Ovary (tissue), 9 donors: ENCODE results near the gene PKMYT1. TPM values are rescaled to one million over a fixed set of nuclear protein-coding genes. Genes with fewer than 3 reads are reported as not detected.

Source experiments
- DNase-seq, 5 donors: peaks; one replicate each; pipeline ENCODE4 v3.0.0-alpha.2; 2019 to 2020
- H3K27ac ChIP-seq, 2 donors: fragments of 200-600 bp; one replicate each; pipeline versions ENCODE4 v1.5.1 to v1.8.0; 2019 to 2022
- H3K27me3 ChIP-seq: fragments of 200-600 bp; one replicate; pipeline ENCODE4 v1.8.0; 2022
- H3K36me3 ChIP-seq: fragments of 200-600 bp; sonication (generic); one replicate; pipeline ENCODE4 v1.5.1; 2019
- H3K4me1 ChIP-seq: one replicate; pipeline ENCODE4 v1.8.1; 2013; ENCODE audit warnings: mild to moderate bottlenecking, moderate library complexity; ENCODE audit not compliant: insufficient read depth
- H3K4me3 ChIP-seq: fragments of 200-600 bp; sonication (generic); one replicate; pipeline ENCODE4 v1.5.1; 2017
- H3K9me3 ChIP-seq, 2 donors: fragments of 200-600 bp in 1 of 2; sonication (generic) in 1 of 2; one replicate each; pipeline versions ENCODE4 v1.5.1 to v1.8.1; 2013 to 2019; ENCODE audit warnings: mild to moderate bottlenecking in 1 of 2, moderate library complexity in 1 of 2
- EP300 ChIP-seq: sonication (generic); formaldehyde crosslinking; IDR thresholded peaks from one replicate; pipeline ENCODE4 v1.6.1; 2017; ENCODE audit warnings: antibody characterized with exemption
- POLR2A ChIP-seq: fragments of 450-650 bp; IDR thresholded peaks from one replicate; pipeline ENCODE4 v1.6.1; 2017; ENCODE audit warnings: antibody characterized with exemption, mild to moderate bottlenecking, moderate library complexity
- WGBS, 3 donors: extraction: QIAGEN DNeasy Blood & Tissue Kit in 1 of 3; methylation state at CpG; one replicate each; pipeline versions ENCODE4 v1.1.5 to v1.1.7; 2013 to 2017; 5-methylcytosine and 5-hydroxymethylcytosine counted together
- intact Hi-C, 4 donors: fragments of 100-400 bp; cut with DNase I; formaldehyde crosslinking; loops; one replicate each; pipeline versions ENCODE4 v1.11.0 to v1.15.1; 2022 to 2023
- polyA plus RNA-seq, 2 donors: library from polyadenylated mRNA; stranded (reverse); fragments of 200-250 nt in 1 of 2; fragments of 350-450 nt in 1 of 2; fragmentation: Illumina TruSeq in 1 of 2; extraction: RNeasy Lipid Tissue Mini Kit (QIAGEN cat#74804) in 1 of 2; gene quantifications; one replicate each; pipeline ENCODE4 v1.2.3, GENCODE V29; 2013 to 2014
- total RNA-seq, 7 donors: library from RNA; depleted of rRNA in 2 of 7; stranded (reverse); fragments of >200 nt in 2 of 7; fragmentation: NEBNext Ultra II Directional in 3 of 7; extraction: Animal tissue kit (Norgen Biotek cat#: 25700) in 3 of 7; gene quantifications; one replicate each; pipeline versions ENCODE4 v1.1.0 to v1.2.4, GENCODE V29; 2016 to 2023
- TF ChIP-seq, protein P1 (sequence below), 3 donors: fragments of 450-650 bp in 2 of 3; fragments of 200-600 bp in 1 of 3; IDR thresholded peaks; one replicate each; pipeline versions ENCODE4 v1.5.1 to v1.8.0; 2016 to 2022; ENCODE audit warnings: antibody characterized with exemption in 3 of 3, mild to moderate bottlenecking in 1 of 3
- donor health status: DM: no; HTN: no; CAD: no; lungs with moderate emphysema.
- donor health status: DM: no; HTN: no; CAD: no.
- donor health status: Bipolar disorder and iron deficiency.
- donor health status: DM: yes; HTN: yes; CAD: no.
- donor health status: DM: no; HTN: no; CAD: no.
- donor health status: DM: yes; HTN: yes; CAD: no.

Gene PKMYT1
- total and polyA plus RNA-seq, 9 donors, result 0.23 to 2.6 (median 0.86) TPM; not detected in 3

DNA sequence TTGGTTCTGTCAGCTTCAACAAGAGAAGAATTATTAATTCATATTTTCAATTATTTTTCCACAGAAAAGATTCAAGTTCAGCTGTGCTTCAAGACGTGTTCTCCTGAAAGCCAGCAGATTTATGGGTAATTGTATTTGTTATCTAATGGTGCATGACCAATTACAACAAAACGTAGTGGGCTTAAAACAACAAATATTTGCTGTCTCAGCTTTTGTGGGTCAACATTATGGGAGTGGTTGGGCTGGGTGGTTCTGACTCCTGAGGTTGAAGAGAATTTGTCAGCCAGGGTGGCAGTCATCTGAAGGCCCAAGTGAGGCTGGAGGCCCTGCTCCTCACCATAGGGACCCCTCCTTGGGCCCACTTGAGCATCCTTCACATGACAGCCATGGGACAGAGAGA lies 40.3 kb downstream of the PKMYT1 start:
- H3K9me3 ChIP-seq, result no peaks in the 10 kb centered on the region
- no peaks in the 10 kb centered on the region for H3K27me3 ChIP-seq
- no peak overlapping the region for H3K27ac ChIP-seq
- H3K36me3 ChIP-seq, result no peaks in the 10 kb centered on the region
- H3K4me1 ChIP-seq, result no peaks in the 10 kb centered on the region
- WGBS, 3 donors, result 53 to 63% (median 59%) methylated on average over 2 of the region's 2 CpGs
- TF ChIP-seq, protein P1, sequence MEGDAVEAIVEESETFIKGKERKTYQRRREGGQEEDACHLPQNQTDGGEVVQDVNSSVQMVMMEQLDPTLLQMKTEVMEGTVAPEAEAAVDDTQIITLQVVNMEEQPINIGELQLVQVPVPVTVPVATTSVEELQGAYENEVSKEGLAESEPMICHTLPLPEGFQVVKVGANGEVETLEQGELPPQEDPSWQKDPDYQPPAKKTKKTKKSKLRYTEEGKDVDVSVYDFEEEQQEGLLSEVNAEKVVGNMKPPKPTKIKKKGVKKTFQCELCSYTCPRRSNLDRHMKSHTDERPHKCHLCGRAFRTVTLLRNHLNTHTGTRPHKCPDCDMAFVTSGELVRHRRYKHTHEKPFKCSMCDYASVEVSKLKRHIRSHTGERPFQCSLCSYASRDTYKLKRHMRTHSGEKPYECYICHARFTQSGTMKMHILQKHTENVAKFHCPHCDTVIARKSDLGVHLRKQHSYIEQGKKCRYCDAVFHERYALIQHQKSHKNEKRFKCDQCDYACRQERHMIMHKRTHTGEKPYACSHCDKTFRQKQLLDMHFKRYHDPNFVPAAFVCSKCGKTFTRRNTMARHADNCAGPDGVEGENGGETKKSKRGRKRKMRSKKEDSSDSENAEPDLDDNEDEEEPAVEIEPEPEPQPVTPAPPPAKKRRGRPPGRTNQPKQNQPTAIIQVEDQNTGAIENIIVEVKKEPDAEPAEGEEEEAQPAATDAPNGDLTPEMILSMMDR (IDR thresholded peaks at IDR 0.05), result no peak
- TF ChIP-seq POLR2A (no peak), EP300 (no peak)
- H3K4me3 ChIP-seq, result no peak overlapping the region
- no peak for DNase-seq
- intact Hi-C loops, result no loop called here

DNA sequence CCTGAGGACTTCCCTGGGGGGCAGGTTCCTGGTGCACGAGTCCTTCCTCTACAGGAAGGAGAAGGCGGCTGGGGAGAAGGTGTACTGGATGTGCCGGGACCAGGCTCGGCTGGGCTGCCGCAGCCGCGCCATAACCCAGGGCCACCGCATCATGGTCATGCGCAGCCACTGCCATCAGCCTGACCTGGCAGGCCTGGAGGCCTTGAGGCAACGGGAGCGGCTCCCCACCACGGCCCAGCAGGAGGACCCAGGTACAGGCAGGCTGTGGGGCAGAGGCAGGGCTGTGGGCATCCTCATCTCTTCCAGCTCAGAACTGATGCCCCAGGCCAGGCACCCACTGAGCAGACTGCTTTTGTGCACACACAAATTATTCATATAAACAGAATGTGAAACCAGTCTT lies 42.0 kb downstream of the PKMYT1 start:
- H3K27me3 ChIP-seq, result no peaks in the 10 kb centered on the region
- no peaks in the 10 kb centered on the region for H3K36me3 ChIP-seq
- no peaks in the 10 kb centered on the region for H3K4me1 ChIP-seq
- no peak for TF ChIP-seq POLR2A
- H3K9me3 ChIP-seq, result no peaks in the 10 kb centered on the region
- intact Hi-C loops, result no loop called here
- no peak overlapping the region for H3K4me3 ChIP-seq
- 90 to 98% (median 91%) methylated on average over 12 of the region's 12 CpGs for WGBS, 3 donors
- no peak overlapping the region for H3K27ac ChIP-seq
- DNase-seq, result no peak

DNA sequence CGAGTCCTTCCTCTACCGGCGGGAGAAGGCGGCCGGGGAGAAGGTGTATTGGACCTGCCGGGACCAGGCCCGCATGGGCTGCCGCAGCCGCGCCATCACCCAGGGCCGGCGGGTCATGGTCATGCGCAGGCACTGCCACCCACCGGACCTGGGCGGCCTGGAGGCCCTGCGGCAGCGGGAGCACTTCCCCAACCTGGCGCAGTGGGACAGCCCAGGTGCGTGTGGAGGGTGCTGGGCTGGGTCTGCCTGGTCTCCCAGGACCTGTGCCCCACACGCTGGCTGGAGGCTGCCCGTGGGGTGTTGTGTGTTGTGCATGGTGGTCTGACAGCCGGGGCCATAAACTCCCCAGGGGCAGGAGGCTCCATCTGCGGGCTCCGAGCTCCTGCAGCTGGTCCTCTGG lies 43.1 kb downstream of the PKMYT1 start:
- H3K4me3 ChIP-seq, result no peak overlapping the region
- TF ChIP-seq EP300 (no peak), POLR2A (no peak)
- TF ChIP-seq, protein P1 (IDR thresholded peaks at IDR 0.05), result no peak
- H3K27me3 ChIP-seq, result no peaks in the 10 kb centered on the region
- H3K36me3 ChIP-seq, result no peaks in the 10 kb centered on the region
- DNase-seq, result no peak
- H3K4me1 ChIP-seq, result no peaks in the 10 kb centered on the region
- H3K9me3 ChIP-seq, result no peaks in the 10 kb centered on the region
- no peak overlapping the region for H3K27ac ChIP-seq
- intact Hi-C loops, result no loop called here
- 88 to 93% (median 90%) methylated on average over 15 to 24 of the region's 24 CpGs for WGBS, 3 donors

DNA sequence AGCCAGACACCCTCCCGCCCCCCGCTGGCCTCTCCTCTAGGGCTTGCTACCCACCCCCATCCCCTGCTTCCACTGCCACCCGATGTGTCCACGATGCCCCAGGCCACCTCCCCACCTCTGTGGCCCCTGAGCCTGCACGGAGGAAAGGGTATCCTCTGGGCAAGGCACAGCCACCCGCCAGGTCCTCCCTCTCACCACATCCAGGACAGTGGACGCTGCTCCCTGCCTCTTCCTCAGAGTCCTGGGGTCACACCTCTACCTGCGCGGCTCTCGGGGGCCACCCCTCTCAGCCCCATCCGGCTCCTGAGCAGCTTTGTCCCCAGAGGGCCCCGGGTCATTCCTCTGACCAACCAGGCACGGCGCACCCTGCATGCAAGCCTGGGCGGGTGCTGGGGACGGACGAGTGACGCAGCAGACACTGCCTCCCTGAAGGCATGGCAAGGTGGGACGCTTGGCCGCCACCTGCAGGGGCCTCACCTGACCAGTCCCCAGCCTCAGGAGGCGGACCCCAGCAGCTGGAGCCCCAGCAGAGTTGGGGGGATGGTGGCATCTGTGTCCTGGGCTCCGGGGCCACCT lies 43.7 kb downstream of the PKMYT1 start:
- 88 to 92% (median 89%) methylated on average over 22 of the region's 22 CpGs for WGBS, 3 donors

DNA sequence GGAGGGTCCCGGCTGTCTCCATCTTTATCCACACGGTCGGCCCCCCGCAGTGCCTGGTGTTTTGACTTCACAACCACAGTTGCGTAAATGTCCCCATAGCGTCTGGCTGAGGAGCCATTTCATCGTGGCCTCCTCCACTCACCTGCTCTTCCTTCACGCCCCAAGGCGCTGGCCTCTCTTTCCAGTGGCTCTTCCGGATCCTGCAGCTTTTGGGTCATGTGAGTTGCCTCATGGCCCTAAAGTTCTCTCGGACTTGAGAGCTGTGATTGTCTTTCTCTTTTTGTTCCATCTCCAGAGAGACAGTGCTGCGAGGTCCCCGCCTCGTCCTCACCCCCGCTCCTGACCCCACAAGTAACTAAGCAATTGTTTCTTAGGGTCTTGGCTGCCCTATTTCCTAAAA lies 45.8 kb downstream of the PKMYT1 start:
- WGBS, 3 donors, result 86 to 90% (median 86%) methylated on average over 15 of the region's 15 CpGs
- TF ChIP-seq EP300 (no peak), POLR2A (no peak)
- TF ChIP-seq, protein P1 (IDR thresholded peaks at IDR 0.05), result no peak
- Histone ChIP-seq H3K4me1 (no peaks in the 10 kb centered on the region), H3K27me3 (no peaks in the 10 kb centered on the region), H3K27ac (no peak overlapping the region), H3K9me3 (no peaks in the 10 kb centered on the region), H3K4me3 (no peak overlapping the region), H3K36me3 (no peaks in the 10 kb centered on the region)
- DNase-seq, result no peak
- intact Hi-C loops, result loop anchor here in 1 of 4 donors (5.0 kb wide), 1 partner anchor 67 kb away; no protein-coding TSS in a partner anchor

More for the DNA sequence above, 43.7 kb downstream of the PKMYT1 start:
- no peaks in the 10 kb centered on the region for H3K9me3 ChIP-seq
- no peaks in the 10 kb centered on the region for H3K27me3 ChIP-seq
- intact Hi-C loops, result no loop called here
- no peak overlapping the region for H3K27ac ChIP-seq
- no peak overlapping the region for H3K4me3 ChIP-seq
- no peak for DNase-seq
- TF ChIP-seq EP300 (no peak), POLR2A (no peak)
- TF ChIP-seq, protein P1 (IDR thresholded peaks at IDR 0.05), result no peak
- no peaks in the 10 kb centered on the region for H3K36me3 ChIP-seq
- H3K4me1 ChIP-seq, result no peaks in the 10 kb centered on the region
